ENCODE results near the gene NDST1.

- no peak for TF ChIP-seq EZH2phosphoT487 (conservative IDR thresholded peaks at IDR 0.05; ENCODE audit: low read length)
- TF ChIP-seq, protein P1, sequence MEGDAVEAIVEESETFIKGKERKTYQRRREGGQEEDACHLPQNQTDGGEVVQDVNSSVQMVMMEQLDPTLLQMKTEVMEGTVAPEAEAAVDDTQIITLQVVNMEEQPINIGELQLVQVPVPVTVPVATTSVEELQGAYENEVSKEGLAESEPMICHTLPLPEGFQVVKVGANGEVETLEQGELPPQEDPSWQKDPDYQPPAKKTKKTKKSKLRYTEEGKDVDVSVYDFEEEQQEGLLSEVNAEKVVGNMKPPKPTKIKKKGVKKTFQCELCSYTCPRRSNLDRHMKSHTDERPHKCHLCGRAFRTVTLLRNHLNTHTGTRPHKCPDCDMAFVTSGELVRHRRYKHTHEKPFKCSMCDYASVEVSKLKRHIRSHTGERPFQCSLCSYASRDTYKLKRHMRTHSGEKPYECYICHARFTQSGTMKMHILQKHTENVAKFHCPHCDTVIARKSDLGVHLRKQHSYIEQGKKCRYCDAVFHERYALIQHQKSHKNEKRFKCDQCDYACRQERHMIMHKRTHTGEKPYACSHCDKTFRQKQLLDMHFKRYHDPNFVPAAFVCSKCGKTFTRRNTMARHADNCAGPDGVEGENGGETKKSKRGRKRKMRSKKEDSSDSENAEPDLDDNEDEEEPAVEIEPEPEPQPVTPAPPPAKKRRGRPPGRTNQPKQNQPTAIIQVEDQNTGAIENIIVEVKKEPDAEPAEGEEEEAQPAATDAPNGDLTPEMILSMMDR (IDR thresholded peaks at IDR 0.05; ENCODE audit: insufficient read depth, low read length, poor library complexity, severe bottlenecking), result no peak
Observed at GRCh38 chr5:150481972-150482406, 25.9 kb upstream of the NDST1 start.
